Rectal smooth muscle tissue (tissue), 1 donor: ENCODE measurements around the gene RPS6KA5.

ENCODE experiments used
- H3K27ac ChIP-seq: one replicate; pipeline ENCODE4 v1.7.0; 2013; ENCODE audit warnings: low read depth, low read length, inconsistent platforms
- H3K27me3 ChIP-seq: one replicate; pipeline ENCODE4 v1.7.0; 2013; ENCODE audit warnings: low read length; ENCODE audit not compliant: control insufficient read depth, insufficient read depth
- H3K36me3 ChIP-seq: one replicate; pipeline ENCODE4 v1.7.0; 2013; ENCODE audit warnings: low read length; ENCODE audit not compliant: control insufficient read depth, insufficient read depth
- H3K4me1 ChIP-seq: one replicate; pipeline ENCODE4 v1.7.0; 2013; ENCODE audit warnings: low read length; ENCODE audit not compliant: control insufficient read depth, insufficient read depth
- H3K4me3 ChIP-seq: one replicate; pipeline ENCODE4 v1.7.0; 2013; ENCODE audit warnings: low read length
- H3K9ac ChIP-seq: one replicate; pipeline ENCODE4 v1.7.0; 2013; ENCODE audit warnings: low read length

The RPS6KA5 gene

GRCh38 chr14:91061056-91061887 lies 831 bp upstream of the RPS6KA5 start:
- Histone ChIP-seq H3K36me3 (no peaks in the 10 kb centered on the region), H3K9ac (no peak overlapping the region), H3K4me1 (peaks cover 19% of the 10 kb centered on the region), H3K27ac (peak overlapping the region; percentile 80), H3K4me3 (peak overlapping the region; percentile 70), H3K27me3 (no peaks in the 10 kb centered on the region)

DNA sequence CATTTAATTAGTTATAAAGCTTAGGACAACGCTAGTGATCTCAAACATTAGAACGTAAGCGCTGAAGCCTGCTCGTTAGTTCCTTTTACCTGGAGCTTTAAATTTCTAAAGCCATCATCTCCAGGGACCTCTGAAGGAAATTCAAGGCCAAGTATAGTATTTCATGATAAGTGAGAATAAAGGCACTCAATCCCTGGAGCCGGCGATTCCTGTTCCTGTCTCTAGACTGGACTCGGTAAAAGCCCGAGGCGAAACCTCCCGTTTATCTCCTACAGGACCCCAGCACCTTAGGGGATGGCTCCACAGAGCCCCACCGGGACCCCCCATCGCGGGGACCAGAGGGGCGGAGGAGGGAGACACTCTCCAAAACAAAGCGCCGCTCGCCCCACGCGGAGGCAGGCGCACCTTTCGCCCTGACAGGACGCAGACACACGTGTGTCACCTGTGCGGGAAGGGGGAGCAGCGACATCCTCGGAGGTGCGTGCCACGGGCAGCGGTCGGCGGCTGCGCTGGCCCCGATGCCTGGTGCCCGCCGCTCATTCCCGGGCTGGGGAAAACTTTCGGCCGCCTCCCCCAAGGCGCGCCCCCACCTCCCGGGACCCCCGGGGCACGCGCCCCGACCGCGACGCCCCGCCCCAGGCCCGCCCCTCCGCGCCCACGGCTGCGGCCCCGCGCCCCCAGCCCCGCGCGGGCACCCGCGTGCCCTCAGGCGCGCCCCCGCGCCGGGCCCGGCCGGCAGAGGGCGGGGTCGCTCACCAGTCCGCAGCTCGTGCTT lies 678 bp downstream of the RPS6KA5 start:
- H3K9ac ChIP-seq, result peak overlapping the region; percentile 91
- peaks cover 23% of the 10 kb centered on the region for H3K4me1 ChIP-seq
- peak overlapping the region; percentile 85 for H3K27ac ChIP-seq
- H3K4me3 ChIP-seq, result peak overlapping the region; percentile 91
- H3K27me3 ChIP-seq, result no peaks in the 10 kb centered on the region
- H3K36me3 ChIP-seq, result no peaks in the 10 kb centered on the region

DNA sequence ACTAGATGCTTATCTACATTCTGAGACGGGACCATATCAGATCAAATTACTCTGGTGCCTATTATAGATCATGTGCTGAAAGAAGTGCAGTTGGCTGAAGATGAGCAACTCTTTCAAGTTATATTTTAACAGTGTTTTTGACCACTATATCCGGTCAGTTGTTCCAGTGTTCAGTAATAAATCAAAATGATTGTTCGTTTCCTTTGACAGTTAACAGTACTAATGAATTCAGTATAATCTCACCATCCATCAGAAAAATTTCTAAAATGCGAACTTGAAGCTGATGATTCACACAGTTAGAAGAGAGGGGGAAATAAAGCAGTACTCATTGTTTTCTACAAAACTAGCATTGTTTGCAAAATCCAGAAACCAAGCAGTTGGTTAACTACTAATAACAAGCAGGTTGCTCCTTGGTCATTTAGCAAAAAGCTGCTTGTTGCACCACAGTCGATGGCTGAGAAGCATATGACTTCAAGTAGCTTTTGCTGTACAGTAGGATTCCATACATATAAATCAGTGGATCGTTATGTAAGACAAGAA lies 2.3 kb downstream of the RPS6KA5 start:
- no peaks in the 10 kb centered on the region for H3K36me3 ChIP-seq
- no peak overlapping the region for H3K27ac ChIP-seq
- no peak overlapping the region for H3K4me3 ChIP-seq
- peaks cover 18% of the 10 kb centered on the region for H3K4me1 ChIP-seq
- H3K27me3 ChIP-seq, result no peaks in the 10 kb centered on the region
- H3K9ac ChIP-seq, result no peak overlapping the region

DNA sequence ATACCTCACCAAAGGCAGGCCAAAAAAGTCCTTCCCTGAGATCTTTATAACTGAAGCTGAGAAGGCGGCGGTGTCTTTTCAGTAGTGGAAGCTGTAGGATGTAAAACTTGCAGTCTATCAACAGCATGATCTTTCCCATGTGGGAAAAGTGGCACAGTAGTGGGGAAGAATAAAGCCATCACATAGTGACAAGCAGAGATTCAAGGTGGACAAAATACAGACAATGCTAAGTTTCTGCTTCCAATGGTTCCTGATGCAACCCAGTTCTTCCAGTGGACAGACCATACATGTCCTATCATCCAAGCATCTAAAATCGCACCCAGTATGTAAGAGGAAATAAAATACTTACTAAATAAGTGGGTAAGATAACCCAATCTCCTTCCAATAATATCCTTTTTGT lies 4.1 kb downstream of the RPS6KA5 start:
- Histone ChIP-seq H3K4me1 (peaks cover 12% of the 10 kb centered on the region), H3K36me3 (no peaks in the 10 kb centered on the region), H3K4me3 (no peak overlapping the region), H3K27ac (peak overlapping the region; percentile 3), H3K27me3 (no peaks in the 10 kb centered on the region), H3K9ac (no peak overlapping the region)

DNA sequence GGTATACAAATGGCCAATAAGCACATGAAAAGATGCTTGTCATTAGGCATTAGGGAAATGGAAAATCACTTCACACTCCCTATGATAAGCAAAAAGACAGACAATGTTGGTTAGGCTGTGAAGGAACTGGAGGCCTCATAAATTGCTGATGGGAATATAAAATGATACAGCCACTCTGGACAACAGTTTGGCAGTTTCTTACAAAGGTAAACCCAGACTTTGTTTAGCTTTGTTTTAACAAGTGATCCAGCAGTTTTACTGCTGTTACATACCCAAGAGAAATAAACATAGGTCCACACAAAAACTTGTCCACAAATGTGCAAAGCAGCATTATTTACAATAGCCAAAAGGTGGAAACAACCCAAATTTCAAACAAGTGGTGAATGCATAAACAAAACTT lies 5.4 kb downstream of the RPS6KA5 start:
- peaks cover 10% of the 10 kb centered on the region for H3K4me1 ChIP-seq
- no peak overlapping the region for H3K9ac ChIP-seq
- H3K27ac ChIP-seq, result no peak overlapping the region
- no peaks in the 10 kb centered on the region for H3K36me3 ChIP-seq
- no peaks in the 10 kb centered on the region for H3K27me3 ChIP-seq
- H3K4me3 ChIP-seq, result no peak overlapping the region

- no peaks in the 10 kb centered on the region for H3K27me3 ChIP-seq
- H3K4me3 ChIP-seq, result no peak overlapping the region
- no peak overlapping the region for H3K9ac ChIP-seq
- H3K27ac ChIP-seq, result no peak overlapping the region
- no peaks in the 10 kb centered on the region for H3K36me3 ChIP-seq
- H3K4me1 ChIP-seq, result no peaks in the 10 kb centered on the region
These were observed 11.8 kb downstream of the RPS6KA5 start for GRCh38 chr14:91048676-91049075.

DNA sequence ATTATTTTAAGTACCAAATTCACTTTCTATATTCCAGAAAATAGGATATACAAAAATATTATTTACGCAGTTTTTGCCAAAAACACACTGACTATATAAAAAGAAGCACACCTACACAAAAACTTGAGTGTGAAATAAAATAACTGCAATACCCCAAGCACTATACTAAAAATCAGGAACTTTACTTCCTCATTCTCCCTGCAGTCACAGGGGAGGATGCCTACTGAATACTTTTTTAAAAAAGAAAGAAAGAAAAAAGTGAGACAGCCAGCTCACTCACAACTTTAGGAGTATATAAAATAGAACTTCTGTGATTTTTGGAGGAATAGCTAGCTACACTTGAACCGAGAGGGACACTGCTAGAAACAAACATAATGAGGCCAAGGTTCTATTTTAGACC lies 12.2 kb downstream of the RPS6KA5 start:
- H3K4me3 ChIP-seq, result no peak overlapping the region
- no peaks in the 10 kb centered on the region for H3K4me1 ChIP-seq
- H3K27me3 ChIP-seq, result no peaks in the 10 kb centered on the region
- no peaks in the 10 kb centered on the region for H3K36me3 ChIP-seq
- no peak overlapping the region for H3K9ac ChIP-seq
- H3K27ac ChIP-seq, result no peak overlapping the region

GRCh38 chr14:91047174-91047753 lies 13.2 kb downstream of the RPS6KA5 start:
- no peak overlapping the region for H3K9ac ChIP-seq
- no peak overlapping the region for H3K4me3 ChIP-seq
- peaks cover 7% of the 10 kb centered on the region for H3K4me1 ChIP-seq
- no peaks in the 10 kb centered on the region for H3K36me3 ChIP-seq
- no peaks in the 10 kb centered on the region for H3K27me3 ChIP-seq
- no peak overlapping the region for H3K27ac ChIP-seq

- Histone ChIP-seq H3K4me1 (peaks cover 7% of the 10 kb centered on the region), H3K36me3 (no peaks in the 10 kb centered on the region), H3K9ac (no peak overlapping the region), H3K27ac (no peak overlapping the region), H3K4me3 (no peak overlapping the region), H3K27me3 (no peaks in the 10 kb centered on the region)
These were observed 13.9 kb downstream of the RPS6KA5 start for GRCh38 chr14:91046488-91047072.

DNA sequence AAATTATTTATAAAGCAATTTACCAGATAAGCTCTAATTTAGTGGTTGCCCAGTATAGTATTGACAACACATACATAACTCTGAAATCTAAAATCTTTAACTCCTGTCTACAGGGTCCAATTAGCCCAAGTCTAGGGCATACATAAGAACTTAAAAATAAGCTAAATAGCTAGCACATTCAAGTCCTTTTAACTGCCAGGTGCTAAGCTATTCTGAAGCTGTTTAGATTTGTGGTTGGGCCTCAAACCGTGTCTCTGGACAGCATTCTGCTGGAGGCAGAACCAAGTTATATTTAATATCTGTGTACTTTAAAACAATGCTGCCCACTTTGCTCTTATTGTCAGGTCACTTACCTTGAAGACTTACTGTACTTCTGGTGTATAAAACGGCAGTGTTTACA lies 19.0 kb downstream of the RPS6KA5 start:
- no peaks in the 10 kb centered on the region for H3K36me3 ChIP-seq
- no peaks in the 10 kb centered on the region for H3K27me3 ChIP-seq
- H3K4me3 ChIP-seq, result no peak overlapping the region
- no peak overlapping the region for H3K9ac ChIP-seq
- peaks cover 7% of the 10 kb centered on the region for H3K4me1 ChIP-seq
- H3K27ac ChIP-seq, result peak overlapping the region; percentile 48

DNA sequence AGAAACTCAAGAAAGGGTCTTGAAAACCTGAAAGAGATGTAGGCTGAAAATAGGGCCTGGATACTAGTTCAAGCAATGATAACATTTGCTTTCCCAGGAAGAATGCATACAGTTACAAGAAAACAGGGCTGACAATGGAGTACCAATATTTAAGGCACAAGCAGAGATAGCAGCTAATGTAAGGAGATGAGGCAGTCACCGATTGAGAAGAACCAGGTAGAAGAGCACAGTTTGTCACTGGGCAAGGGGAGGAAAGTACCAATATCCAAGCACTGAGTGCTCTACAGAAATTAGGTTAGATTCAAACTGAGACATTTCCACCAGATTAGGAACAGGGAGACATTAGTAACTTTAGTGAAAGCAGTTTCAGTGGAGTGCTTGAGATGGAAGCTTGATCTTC lies 19.9 kb downstream of the RPS6KA5 start:
- Histone ChIP-seq H3K9ac (no peak overlapping the region), H3K27me3 (no peaks in the 10 kb centered on the region), H3K4me1 (peaks cover 9% of the 10 kb centered on the region), H3K36me3 (no peaks in the 10 kb centered on the region), H3K27ac (no peak overlapping the region), H3K4me3 (no peak overlapping the region)

- no peaks in the 10 kb centered on the region for H3K27me3 ChIP-seq
- no peak overlapping the region for H3K4me3 ChIP-seq
- no peak overlapping the region for H3K27ac ChIP-seq
- no peak overlapping the region for H3K9ac ChIP-seq
- peaks cover 9% of the 10 kb centered on the region for H3K4me1 ChIP-seq
- no peaks in the 10 kb centered on the region for H3K36me3 ChIP-seq
These were observed 22.0 kb downstream of the RPS6KA5 start for GRCh38 chr14:91038439-91038838.
